PC-3 (cell line): ENCODE results near the gene SNAI3.

Source experiments
- CTCF ChIP-seq: fragments of 300-600 bp; sonication (generic); conservative IDR thresholded peaks from 2 replicates; pipeline ENCODE4 v1.5.1; 2017; ENCODE audit warnings: antibody characterized with exemption, low read depth, mild to moderate bottlenecking, low read length
- EZH2 ChIP-seq: fragments of 300-600 bp; sonication (generic); IDR thresholded peaks from one replicate; pipeline ENCODE4 v1.6.1; 2017; ENCODE audit warnings: antibody characterized with exemption, mild to moderate bottlenecking, low read length; ENCODE audit not compliant: unreplicated experiment
- EZH2phosphoT487 ChIP-seq: fragments of 300-600 bp; sonication (generic); IDR thresholded peaks from 2 replicates; pipeline ENCODE4 v1.6.1; 2018; ENCODE audit warnings: mild to moderate bottlenecking, antibody characterized with exemption, low read length, borderline replicate concordance

GRCh38 chr16:88703486-88704309 is 17.4 kb upstream of the SNAI3 start:
- TF ChIP-seq CTCF (no peak), EZH2 (no peak), EZH2phosphoT487 (no peak)
